GM21723 (cell line): ENCODE measurements around the gene LMTK3.

Experiments used
- ATAC-seq: cut with Tn5 transposase; IDR thresholded peaks from one replicate; pipeline ENCODE4 v1.9.1; 2021; ENCODE audit warnings: mild to moderate bottlenecking, moderate library complexity; ENCODE audit not compliant: unreplicated experiment

LMTK3 gene, protein sequence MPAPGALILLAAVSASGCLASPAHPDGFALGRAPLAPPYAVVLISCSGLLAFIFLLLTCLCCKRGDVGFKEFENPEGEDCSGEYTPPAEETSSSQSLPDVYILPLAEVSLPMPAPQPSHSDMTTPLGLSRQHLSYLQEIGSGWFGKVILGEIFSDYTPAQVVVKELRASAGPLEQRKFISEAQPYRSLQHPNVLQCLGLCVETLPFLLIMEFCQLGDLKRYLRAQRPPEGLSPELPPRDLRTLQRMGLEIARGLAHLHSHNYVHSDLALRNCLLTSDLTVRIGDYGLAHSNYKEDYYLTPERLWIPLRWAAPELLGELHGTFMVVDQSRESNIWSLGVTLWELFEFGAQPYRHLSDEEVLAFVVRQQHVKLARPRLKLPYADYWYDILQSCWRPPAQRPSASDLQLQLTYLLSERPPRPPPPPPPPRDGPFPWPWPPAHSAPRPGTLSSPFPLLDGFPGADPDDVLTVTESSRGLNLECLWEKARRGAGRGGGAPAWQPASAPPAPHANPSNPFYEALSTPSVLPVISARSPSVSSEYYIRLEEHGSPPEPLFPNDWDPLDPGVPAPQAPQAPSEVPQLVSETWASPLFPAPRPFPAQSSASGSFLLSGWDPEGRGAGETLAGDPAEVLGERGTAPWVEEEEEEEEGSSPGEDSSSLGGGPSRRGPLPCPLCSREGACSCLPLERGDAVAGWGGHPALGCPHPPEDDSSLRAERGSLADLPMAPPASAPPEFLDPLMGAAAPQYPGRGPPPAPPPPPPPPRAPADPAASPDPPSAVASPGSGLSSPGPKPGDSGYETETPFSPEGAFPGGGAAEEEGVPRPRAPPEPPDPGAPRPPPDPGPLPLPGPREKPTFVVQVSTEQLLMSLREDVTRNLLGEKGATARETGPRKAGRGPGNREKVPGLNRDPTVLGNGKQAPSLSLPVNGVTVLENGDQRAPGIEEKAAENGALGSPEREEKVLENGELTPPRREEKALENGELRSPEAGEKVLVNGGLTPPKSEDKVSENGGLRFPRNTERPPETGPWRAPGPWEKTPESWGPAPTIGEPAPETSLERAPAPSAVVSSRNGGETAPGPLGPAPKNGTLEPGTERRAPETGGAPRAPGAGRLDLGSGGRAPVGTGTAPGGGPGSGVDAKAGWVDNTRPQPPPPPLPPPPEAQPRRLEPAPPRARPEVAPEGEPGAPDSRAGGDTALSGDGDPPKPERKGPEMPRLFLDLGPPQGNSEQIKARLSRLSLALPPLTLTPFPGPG (N-terminal part only)

GRCh38 chr19:48511800-48512503 lies at the start of gene LMTK3:
Gene LMTK3 (minus strand): TSS chr19:48511835. CDS start chr19:48511576, 259 bp downstream.
- no peak for ATAC-seq

- ATAC-seq: no peak
Observed at GRCh38 chr19:48561412-48561811, 49.8 kb upstream of the LMTK3 start.

DNA sequence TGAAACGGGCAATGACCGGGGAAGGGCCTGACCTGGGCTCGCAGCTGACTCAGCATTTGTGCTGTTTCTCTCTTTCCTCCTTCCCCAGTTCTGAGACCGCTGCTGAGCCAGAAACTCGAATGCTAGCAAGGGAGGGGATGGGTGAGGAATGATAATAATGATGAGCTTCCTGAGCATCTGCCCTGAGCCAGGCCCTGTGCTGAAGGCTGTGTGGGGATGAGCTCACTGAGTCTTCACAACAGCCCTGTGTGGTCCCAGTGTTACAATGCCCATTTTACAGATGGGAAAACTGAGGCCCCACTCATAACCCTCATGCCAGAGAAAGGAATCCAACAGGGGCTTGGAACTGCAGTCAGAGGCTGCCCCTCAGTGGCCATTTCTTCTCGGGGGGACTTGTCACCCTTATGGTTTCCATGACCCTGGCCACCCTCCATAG lies 48.5 kb upstream of the LMTK3 start:
- no peak for ATAC-seq

- ATAC-seq: no peak
Observed at GRCh38 chr19:48558018-48558684, 46.5 kb upstream of the LMTK3 start.

DNA sequence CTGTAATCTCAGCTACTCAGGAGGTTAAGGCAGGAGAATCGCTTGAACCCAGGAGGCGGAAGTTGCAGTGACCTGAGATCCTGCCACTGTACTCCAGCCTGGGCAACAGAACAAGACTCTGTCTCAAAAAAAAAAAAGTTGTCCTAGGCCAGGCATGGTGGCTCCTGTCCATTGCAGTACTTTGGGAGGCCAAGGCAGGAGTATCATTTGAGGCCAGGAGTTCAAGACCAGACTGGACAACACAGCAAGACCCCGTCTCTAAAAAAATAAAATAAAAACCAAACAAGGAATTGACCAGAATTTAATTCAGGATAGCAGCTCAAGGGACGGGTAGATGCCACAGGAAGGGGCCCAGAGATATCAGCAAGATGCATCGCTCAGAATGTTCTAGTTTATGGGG lies 45.2 kb upstream of the LMTK3 start:
- ATAC-seq: no peak

DNA sequence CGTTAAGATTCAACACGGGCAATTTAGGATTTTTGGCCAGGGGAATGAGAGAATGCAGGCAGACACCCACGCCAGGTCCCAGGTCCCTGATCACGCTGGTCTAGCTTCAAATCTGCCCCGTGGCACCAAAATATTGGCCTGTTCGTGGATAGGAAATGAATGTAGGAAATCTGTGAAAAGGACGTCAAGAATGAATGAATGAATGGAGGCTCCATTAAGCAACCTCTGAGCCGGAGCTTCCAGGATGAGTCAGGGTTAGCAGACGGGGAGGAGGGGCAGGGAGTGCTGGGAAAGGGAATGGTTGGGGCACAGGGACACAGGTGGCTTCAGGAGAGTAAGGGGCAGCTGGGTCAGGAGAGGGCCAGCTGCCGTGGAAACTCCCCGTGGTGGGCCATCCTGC lies 44.5 kb upstream of the LMTK3 start:
- ATAC-seq: no peak

GRCh38 chr19:48554385-48555091 lies 42.9 kb upstream of the LMTK3 start:
- no peak for ATAC-seq

GRCh38 chr19:48553676-48554384 lies 42.2 kb upstream of the LMTK3 start:
- ATAC-seq: no peak

DNA sequence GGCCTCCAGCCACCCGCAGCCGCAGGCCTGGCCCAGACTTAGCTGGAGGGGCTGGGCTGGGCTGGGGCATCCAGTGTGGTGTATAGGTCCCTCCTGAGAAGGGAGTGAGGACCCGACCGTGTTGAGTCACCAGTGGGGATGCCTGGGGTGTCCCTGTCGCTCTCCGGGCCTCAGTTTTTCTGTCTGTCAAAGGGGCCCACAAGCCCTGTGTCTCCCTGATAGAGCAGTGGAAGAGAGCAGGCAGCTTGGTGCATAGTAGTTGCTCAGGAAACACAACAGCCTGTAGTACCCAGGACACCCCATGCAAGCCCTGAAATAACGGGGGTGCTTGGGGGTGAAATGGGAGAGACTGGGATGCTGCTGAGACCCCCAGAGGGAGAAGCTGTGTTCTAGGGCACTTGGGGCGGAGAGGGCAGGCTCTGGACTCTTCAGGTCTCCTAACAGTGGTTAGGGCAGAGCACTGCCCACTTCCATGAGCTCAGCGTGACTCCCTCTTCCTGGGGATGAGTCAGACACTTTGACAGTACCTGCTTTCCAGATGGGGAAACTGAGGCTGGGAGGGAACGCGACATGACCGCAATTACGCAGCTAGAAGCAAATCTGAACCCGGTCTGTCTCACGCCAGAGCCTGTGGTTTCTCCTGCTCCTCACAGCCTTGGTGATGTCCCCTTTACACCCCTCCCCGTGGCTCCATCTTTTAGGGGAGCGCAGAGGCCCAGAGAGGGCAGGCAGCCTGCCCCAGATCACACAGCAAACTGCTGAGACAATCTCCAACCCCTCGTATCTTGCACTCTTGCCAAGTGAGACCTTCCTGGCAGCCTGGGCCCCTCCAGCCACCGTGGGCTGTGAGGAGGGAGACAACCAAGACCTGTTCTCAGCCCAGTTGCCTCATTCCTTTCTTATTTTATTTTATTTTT lies 41.0 kb upstream of the LMTK3 start:
- ATAC-seq: no peak

DNA sequence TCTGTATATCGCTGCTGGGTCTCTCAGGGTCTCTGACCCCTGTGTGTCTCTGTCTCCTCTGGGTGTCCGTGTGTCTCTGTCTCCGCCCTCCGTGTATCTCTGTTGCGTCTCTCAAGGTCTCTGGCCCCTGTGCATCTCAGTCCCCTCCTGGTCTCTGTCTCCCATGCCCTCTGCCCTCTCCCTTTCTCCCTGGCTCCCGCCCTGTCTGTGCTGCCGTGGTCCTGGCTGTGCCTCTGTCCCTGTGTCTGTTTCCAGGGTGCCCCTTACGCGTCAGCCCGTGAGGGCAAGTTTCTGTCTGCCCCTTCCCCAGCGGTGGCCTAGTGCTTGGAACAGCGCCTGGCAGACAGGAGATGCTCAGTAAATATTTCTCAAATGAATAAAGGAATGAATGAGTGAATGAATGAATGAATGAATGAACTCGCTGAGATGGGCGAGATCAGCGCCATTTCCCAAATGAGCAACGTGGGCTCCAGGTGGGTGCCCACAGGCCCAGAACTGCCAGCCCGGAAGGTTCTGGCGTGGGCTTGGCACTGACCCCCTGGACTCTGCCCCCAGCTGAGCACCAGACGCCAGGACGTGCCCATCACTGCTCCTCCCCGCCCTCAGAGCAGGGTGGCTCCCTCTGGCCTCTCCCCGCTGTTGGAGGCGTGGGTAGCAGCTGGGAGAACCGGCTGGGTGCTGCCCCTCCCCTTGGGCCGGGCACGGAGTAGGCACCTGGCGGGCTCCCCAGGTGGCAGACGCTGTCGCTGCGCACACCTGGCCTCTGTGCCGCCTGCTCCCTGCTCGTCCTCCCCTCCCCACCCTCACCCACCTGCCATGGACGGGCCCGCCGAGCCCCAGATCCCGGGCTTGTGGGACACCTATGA lies 40.0 kb upstream of the LMTK3 start, which contains the start of gene SULT2B1:
TSS of gene SULT2B1 (plus strand) at position 736 of the 866 bp plus-strand sequence. CDS start at position 817, 81 bp downstream.
- ATAC-seq: no peak

GRCh38 chr19:48549380-48549779 lies 37.7 kb upstream of the LMTK3 start:
- no peak for ATAC-seq

- ATAC-seq: no peak
Observed at GRCh38 chr19:48548253-48548911, 36.7 kb upstream of the LMTK3 start.

DNA sequence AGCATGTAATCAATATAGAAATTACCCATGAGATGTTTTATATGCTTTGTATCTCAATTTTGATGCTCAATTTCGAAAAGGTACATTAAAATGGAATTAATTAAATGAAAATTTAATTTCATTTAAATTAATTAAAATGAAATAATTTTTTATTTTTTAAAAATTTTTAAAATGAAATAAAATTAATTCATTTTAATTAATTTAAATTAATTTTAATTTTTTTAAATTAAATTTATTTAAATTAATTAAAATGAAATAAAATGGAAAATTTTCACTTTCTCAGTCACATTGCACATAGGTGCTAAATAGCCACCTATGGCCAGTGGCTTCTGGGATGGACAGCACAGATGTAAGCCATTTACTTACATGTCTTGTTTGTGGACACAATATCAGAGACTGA lies 36.1 kb upstream of the LMTK3 start:
- ATAC-seq: no peak

DNA sequence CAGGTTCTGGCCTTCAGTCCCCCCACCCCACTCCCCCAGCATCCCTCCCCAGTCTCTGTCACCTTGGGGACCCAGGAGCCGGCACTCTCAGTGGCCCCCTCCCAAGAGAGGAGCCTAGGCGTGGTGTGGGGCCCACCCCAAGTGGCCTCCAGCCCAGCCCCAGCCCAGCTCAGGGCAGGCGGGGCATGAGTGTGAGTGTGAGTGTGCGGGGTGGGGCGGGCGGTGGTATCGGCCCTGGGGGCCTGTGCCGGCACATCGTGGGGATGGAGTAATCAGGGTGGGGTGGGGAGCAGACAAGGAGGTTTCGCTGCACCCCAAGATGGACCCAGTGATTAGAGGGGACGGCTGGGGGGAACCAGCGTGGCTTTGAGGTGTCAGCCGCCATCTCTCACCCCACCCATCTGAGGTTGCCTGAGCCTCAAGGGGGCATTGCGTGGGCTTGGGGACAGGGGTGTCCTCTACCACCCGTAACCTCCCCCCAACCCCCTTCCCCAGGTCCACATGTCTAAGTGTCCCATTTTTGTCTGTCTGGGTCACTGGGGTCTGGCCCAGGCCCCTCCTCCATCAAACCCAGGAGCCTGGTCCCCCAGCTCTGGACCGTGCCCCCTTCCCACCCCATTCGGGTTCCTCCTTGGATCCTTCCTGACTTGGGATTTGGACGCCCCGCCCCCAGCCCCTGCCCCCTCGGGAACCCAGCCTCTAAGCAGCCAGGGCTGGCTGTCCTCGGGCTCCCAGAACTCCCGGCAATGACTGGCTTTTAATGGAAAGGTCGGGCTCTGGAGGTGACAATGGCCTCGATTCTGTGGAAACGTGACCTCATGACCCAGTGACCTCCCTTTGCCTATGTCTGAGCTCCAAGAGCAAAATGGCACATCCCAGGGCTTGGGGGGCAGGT lies 33.5 kb upstream of the LMTK3 start:
- no peak for ATAC-seq

DNA sequence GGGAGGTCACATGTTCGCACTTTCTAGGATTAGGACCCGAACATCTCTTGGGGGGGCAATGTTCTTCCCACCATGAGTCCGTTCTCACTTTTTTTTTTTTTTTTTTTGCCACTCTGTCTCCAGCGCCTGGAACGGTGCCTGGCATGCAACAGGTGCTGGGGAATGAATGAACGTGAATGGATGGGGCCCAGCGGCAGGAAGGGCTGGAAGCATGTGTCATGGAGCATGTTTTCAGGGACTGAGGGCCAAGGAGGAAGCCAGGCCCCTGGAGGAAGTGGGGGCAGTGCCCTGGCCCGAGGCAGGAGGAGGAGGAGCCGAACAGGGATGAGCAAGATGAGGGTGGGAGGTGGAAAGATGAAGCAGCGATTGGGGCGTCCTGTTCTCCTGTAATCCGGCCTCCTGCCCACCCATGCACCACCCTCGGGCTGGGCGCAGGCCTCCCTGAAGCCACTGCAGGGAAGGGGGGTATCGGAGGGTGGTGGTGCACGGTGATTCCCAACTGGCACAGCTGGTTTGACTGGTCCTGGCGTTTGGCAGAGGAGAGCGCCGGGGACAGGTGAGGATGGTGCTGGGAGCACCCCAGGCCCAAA lies 31.6 kb upstream of the LMTK3 start:
- no peak for ATAC-seq
